NCI-H2107 treated with DMSO at 0.1 percent for 48 hours (cell line): ENCODE results near the gene FBXO48.
"Not testable (repeated sequence)": the region's sequence is repeated elsewhere in the genome, so short reads cannot be mapped to it uniquely, and the experiment has no call there.

Experiments
- DNase-seq: peaks from one replicate; lab custom pipeline; 2025; ENCODE audit not compliant: unreplicated experiment; lab: John Stamatoyannopoulos, UW

Gene FBXO48, protein sequence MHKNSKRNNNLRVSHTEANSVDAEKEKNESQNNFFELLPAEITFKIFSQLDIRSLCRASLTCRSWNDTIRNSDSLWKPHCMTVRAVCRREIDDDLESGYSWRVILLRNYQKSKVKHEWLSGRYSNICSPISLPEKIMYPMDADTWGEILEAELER

DNA sequence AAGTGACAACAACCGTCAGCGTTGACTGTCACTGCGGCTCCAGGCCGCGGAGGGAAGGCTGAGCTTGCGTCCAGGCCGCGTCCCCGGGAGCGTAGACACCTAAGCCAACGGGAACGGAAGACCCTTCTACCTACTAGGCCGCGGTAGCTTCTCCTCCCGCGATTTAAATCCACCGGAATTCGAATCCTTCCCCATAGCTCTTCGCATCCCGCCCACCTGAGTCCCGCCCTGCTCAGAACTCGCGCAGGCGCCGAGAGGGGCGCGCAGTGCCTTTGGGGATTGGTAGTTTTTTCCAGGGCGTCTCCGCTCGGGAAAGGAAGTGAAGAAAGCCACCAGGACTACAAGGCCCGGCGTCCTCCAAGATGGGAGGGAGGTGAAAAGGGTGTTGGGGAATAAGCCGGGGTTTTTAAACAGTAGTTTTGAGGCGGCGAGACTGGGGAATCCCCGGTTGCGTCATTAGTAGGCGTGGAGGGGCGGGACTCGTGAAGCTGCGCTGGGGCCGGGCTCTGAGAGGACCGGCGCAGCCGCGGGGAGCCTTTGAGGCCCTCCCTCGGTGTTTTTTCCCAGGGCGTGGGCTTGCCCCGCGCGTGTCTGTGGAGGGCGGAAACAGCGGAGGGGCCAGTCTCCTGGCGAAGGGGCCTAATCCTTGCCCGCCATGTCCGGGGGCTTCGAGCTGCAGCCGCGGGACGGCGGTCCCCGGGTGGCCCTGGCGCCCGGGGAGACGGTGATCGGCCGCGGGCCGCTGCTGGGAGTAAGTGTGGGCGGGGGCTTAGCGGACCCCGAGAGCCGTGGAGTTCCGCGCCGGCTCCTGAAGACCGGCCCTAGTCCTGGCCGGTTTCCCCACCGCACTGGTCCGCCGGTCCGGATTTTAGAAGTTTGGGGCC lies at the start of gene FBXO48, which contains the start of gene APLF:
FBXO48 (minus strand) TSS at position 218 of the 884 bp plus-strand sequence. CDS start 2,149 bp downstream, outside the sequence.
APLF (plus strand) TSS at position 509 of the 884 bp plus-strand sequence; CDS start at position 656, 147 bp downstream.
- peak; percentile 90 for DNase-seq

DNA sequence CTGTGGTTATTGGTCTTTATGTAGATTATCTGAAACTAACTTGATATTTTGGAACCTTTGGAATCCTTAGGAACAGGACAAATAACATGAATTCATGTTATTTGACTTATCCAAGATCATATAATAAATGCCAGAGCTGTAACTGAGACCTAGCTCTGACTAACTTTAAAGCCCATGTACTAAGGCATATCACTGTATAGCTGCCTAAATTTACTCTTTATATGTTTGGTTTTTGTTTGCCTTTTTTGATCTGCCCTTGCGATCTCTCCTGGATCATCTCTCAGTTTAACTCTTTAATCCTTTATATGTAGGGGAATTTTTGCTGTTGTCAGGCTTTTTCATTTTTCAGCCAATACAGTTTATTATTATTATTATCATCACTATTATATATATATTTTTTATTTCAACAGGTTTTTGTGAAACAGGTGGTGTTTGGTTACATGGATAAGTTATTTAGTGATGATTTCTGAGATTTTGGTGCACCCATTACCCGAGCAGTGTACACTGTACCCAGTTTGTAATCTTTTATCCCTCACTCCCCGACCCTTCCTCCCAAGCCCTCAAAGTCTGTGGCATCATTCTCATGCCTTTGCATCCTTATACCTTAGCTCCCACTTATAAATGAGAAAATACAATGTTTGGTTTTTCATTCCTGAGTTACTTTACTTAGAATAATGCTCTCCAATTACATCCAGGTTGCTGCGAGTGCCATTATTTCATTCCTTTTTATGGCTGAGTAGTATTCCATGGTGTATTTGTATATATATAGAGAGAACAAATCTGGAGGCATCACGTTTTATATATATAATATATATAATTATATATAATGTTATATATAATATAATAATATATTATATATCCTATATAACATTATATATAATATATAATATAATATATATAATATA lies 49.2 kb upstream of the FBXO48 start:
- DNase-seq: no peak

DNA sequence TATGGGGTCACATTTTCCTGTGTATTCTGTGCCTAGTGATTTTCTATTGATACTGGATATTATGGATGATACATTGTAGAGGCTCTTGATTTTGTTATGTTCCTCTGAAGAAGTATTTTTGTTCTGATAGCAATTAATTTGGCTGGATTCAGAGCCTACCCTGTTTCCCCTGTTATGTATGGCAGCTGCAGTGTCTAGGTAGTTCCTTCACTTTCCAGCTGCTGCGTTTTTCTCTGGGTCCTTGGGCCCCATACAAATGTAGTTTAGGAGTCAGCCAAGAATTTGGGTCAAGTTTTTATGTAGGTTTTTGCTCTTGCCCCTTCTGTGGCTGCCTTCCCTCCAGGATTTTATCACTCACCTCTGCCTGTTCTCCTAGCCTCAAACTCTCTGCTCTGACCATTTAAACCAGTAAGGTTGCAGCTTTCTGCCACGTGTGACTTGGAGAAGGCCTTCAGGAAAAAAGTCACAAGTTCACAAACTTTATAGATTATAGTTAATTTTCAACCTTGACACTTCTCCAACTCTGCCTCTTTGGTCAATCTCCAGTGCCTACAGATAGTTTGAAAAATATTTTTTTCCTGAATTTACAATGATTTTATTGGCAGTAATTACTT lies 47.3 kb upstream of the FBXO48 start:
- DNase-seq: no peak

DNA sequence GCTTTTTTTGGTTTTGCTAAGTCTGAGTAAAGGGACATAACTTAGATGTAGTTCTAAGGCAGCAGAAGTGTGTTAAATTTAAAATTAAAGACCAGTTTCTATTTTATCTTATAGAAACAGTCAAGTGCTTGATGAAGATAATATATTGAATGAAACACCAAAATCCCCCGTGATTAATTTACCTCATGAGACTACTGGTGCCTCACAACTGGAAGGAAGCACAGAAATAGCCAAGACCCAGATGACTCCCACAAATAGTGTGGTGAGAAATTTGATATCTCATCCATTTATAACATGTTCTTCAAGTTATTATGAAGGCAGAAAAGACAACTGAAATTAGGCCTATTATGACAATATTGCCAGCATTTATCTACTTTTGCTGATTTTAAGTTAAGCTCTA lies 45.9 kb upstream of the FBXO48 start:
- DNase-seq: no peak

DNA sequence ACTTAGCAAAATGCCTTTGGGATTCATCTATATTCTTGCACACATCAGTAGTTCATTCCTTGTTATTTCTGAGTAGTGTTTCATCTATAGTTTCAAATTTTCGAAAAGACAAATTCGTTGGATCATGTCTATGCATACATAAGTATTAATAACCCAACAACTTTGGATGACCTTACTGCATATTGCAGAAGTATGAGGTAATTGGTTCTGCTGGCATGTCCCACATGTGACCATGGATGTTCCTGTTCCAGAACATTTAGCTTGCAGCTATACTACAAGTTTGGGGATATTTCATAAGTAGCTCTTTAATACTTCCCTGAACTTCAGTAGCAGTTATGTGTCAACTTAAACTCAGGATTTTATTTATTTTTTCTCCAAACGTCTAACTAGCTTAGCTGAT lies 45.2 kb upstream of the FBXO48 start:
- DNase-seq: no peak

DNA sequence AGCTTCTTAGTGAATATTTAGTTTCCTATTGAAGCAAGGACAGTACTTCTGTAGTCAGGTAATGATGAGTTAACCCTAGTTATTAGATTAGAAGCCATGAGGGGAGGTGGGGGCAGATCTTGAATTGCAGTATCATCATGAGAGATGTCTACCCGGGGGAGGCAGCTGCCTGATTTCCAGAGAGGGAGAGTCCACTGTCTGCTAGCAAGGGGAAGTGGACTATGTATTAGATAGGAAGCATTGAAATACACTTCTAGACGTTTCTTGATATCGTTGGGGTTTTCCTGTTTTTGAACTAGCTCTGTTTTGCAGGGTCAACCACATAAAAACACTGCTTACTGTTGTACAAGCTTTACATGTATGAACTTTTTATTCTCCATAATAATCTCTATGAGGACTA lies 39.1 kb upstream of the FBXO48 start:
- DNase-seq: no peak

DNA sequence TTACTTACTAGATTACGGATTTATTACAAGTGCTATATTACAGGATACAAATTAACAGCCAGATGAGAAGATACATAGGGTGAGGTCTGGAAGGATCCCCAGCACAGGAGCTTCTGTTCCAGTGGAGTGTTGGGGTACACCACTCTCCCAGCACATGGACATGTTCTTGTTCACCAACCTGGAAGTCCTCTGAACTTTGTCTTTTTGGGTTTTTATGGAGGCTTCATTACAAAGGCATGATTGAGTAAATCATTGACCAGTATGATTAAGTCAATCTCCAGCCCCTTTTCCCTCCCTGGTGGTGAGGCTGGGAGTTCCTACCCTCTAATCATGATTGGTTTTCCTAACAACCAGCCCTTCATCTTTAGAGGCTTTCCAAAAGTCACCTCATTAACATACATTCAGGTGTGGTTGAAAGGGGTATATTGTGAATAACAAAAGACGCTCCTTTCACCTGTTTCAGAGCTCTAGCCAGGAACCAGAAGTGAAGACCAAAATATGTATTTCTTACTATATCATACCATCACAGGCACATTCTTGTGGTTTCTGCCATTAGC lies 38.6 kb upstream of the FBXO48 start:
- no peak for DNase-seq

DNA sequence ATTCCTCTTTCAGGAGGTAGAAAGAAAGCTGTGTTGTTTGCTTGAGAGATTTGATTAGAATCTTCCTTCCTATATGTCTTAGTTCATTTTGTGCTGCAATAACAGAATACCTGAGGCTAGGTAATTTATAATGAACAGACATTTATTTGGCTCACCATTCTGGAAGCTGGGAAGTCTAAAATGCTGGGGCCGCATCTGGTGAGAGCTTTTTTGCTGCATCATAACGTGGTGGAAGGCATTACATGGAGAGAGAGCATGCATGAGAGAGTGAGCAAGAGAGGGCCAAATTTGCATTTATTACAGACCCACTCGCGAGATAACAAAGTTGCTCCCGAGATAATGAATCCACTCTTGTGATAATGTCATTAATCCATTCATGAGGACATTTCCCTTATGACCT lies 34.7 kb upstream of the FBXO48 start:
- DNase-seq: no peak

DNA sequence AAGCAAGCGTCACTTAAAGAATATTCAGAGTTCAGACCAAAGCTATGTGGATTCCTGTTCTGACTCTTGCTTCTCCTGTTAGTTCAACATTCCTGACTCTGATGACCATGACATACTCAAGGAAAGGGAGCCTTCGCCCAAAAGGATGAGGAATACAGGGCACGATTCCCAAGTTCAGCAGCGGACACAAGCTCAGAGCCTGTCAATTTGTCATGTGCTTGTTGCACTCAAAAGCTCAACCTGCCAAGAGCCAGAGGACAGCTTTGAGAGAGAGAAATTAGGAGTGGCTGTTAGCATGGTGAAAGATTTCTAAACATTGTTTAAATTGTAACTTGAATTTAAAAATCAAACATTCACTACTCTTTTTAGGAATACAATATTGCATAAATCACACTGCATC lies 33.6 kb upstream of the FBXO48 start:
- no peak for DNase-seq

DNA sequence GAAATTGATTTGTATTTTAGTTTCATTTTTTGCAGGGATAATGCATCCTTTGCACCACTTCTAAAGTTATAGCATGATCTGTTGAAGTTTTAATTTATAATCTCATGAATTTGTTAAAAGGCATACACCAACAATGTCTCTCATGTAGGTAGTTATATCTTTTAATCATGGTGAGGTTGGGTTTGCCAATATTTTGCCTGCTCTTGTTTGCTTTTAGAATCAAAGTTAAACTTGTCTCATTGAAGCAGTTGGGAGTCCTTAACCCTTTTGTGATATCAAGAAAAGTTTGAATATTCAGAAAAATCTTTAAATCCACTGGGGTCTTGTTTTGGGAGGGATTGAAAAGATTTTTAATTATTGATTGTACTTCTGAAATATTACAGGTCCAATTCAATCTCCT lies 32.0 kb upstream of the FBXO48 start:
- no peak for DNase-seq

DNA sequence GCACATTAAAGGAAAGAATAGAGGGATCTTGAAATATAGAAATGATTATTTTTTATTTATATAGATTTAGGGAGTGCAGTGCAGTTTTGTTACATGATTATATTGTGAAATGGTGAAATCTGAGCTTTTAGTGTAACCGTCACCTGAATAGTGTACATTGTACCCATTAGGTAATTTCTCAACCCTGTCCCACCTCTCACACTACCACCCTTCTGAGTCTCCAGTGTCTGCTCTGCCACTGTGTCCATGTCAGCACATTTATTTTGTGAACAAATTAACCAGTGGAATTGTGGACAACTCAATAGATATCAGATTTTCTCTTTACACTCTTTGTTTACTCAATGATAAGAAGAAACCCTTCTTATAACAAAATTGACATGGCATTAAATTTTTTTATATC lies 24.5 kb upstream of the FBXO48 start:
- no peak for DNase-seq

DNA sequence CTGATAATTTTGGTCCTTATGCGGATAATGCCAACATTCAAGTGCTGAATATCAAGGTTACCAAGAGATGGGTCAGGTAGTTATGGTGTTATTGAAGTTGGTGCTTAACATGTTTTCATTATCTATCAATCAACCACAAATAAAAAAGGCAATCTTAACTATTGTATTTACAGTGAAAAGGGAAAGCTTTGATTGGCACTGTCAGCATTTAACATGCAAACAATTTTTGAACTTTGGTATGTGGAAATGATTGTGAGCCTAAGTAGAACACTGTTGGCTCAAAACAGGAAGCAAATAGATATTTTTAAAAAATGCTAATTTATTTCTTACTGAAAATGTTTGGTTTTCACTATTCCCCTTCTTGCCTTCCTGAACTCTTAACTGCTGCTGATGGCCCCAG lies 22.2 kb upstream of the FBXO48 start:
- DNase-seq: no peak

DNA sequence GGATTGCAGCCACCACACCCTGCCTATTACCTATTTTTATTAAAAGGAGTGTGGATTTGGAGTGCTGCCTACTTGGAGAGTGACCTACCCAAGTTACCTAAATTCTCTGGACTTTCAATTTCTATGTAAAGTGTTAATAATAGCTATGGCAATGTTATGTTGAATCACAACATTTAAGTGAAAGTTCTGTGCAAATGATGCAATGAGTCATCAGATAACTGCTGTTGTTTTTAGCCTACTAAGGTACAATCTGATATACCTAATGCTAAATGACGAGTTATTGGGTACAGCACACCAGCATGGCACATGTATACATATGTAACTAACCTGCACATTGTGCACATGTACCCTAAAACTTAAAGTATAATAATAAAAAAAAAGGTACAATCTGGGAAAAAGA lies 21.5 kb upstream of the FBXO48 start:
- not testable (repeated sequence) for DNase-seq

DNA sequence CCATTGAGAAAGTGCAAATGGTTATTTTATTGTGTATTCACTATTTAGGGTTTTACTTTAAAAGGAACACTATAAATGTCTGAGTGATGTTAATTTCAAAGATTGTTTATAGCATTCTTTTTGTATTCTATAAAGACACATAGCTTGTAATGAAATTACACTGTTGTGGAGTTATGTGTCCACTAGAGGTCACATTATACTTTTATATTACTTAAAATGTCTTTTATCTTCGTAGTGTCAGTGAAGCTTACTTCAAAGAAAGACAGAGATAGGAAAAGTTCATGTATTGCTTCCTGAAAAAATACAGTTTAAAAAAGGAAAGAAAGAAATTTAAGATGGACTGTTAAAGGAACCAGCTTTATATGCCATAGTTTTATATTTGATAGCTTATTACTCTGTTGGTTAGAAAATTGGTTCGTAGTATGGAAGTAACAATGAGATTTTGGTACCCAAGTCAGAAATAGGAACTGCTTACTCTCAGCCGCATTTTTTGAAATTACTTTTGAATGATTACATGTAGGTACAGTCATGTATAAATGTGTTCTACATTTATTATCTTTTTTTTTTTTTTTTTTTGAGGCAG lies 20.8 kb upstream of the FBXO48 start:
- peak; percentile 4 for DNase-seq

DNA sequence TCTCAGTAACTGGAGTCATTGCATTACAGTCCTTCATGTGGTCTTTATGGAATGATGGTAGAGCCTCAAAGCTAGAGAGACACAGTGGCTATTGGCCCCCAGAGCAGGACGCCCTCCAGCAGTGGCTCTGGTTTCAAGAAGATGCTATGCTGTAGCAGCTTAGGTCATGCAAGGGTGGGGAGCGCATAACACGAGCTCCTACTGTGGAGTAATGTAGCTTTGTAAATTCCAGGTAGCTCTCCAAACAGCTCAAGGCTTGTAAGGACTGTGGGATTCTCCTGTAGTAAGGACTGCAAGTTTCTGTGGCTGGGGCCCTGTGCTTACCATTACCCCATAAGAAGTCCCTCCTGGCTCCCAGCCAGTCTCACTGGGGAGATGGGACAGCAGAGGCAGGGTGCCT lies 15.9 kb upstream of the FBXO48 start:
- no peak for DNase-seq

DNA sequence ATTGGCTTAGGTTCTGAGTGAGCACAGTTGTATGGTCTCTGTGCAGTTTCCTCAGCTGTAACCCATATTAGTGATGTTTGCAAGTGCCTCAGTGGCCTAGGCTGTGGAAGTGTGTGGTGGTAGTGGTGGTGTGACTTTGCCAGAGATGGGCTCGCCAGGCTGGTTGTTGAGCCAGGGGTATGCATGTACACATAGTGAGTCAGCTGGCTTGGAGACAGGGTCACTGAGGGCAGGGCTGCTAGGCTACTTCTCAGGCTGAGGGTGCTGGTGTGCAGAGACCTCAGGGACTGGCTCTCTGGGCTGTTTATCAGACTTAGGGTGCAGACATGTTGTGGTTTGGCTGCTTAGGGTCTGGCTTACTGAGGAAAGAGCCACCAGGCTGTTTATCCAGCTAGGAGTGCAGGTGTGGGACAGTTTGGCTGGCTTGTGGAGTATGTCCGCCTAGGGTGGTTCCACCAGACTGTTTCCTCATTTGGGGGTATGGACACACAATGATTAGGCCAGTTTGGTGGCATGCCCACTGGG lies 15.3 kb upstream of the FBXO48 start:
- no peak for DNase-seq

DNA sequence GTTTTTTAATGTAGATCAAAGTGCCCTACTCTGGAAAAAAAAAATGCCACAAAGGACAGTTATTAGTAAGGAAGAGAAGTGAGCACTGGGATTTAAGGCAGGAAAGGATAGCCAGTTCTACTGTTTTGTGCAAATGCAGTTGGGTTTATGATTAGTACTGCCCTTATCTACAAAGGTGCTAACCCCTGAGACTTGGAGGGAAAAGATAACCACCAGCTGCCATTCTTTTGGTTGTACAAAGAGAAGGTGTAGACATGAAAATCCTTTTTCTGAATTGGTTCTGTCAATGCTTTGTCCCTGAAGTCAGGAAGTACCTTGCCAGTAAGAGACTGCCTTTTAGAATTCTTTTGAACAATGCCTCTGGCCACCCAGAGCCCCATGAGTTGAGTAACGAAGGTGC lies 11.6 kb upstream of the FBXO48 start:
- no peak for DNase-seq

DNA sequence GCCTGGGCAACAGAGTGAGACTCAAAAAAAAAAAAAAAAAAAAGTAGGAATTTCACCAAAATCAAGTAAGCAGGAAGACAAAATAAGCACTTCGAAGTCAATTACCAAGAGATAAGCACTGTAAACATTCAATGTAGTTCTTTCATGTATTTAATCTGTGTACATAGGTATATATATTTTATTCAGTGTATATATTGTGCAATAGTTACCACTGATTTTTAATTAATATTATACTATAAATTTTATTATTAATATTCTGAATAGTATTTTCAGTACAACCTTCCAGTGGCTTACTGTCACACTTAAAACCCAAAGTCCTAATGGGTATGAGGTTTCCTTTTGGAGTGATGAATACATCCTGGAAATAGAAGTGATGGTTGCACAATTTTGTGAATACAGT lies 9.4 kb upstream of the FBXO48 start:
- no peak for DNase-seq

DNA sequence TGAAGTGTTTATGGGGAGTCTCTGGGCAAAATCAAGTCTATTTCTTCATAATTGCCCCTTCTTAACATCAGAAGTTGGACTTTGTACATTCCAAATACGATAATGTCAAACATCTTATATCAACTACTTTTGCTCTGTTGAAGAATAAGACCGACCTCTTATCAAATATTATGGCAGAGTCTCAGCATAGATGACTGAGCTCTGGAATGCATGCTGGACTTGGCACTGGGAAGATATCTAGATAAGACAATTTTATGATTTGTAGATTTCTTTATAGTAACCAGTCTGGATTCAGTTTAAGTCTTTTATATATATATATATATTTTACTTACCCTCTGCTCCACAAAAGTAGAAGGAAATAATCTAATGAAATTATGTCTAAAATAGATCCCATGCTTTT lies 8.5 kb upstream of the FBXO48 start:
- DNase-seq: no peak

DNA sequence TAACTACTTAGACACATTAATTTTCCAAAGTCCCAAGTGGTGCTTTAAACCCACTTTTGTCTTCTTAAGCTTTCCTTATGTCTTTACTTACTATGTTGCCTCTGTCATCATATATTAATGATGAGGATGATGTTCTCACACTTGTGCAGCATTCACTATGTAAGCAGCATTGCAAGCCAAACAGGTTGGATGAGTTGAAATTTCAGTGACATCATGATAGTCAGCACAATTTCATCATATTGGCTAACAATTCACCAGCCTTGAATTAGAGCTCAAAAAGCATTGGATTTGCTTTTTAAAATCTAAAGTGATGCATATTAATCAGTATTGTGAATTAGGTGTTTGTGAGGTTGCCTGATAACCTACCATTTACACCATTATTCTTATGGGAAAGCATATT lies 8.0 kb upstream of the FBXO48 start:
- DNase-seq: no peak
